Dedifferentiated amniotic fluid mesenchymal stem cell (primary cell): ENCODE results near the gene SMARCAD1.

Source experiments
- DNase-seq: peaks from one replicate; pipeline ENCODE4 v3.0.0-alpha.2; 2016; ENCODE audit errors: extremely low spot score

SMARCAD1 gene, protein sequence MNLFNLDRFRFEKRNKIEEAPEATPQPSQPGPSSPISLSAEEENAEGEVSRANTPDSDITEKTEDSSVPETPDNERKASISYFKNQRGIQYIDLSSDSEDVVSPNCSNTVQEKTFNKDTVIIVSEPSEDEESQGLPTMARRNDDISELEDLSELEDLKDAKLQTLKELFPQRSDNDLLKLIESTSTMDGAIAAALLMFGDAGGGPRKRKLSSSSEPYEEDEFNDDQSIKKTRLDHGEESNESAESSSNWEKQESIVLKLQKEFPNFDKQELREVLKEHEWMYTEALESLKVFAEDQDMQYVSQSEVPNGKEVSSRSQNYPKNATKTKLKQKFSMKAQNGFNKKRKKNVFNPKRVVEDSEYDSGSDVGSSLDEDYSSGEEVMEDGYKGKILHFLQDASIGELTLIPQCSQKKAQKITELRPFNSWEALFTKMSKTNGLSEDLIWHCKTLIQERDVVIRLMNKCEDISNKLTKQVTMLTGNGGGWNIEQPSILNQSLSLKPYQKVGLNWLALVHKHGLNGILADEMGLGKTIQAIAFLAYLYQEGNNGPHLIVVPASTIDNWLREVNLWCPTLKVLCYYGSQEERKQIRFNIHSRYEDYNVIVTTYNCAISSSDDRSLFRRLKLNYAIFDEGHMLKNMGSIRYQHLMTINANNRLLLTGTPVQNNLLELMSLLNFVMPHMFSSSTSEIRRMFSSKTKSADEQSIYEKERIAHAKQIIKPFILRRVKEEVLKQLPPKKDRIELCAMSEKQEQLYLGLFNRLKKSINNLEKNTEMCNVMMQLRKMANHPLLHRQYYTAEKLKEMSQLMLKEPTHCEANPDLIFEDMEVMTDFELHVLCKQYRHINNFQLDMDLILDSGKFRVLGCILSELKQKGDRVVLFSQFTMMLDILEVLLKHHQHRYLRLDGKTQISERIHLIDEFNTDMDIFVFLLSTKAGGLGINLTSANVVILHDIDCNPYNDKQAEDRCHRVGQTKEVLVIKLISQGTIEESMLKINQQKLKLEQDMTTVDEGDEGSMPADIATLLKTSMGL

DNA sequence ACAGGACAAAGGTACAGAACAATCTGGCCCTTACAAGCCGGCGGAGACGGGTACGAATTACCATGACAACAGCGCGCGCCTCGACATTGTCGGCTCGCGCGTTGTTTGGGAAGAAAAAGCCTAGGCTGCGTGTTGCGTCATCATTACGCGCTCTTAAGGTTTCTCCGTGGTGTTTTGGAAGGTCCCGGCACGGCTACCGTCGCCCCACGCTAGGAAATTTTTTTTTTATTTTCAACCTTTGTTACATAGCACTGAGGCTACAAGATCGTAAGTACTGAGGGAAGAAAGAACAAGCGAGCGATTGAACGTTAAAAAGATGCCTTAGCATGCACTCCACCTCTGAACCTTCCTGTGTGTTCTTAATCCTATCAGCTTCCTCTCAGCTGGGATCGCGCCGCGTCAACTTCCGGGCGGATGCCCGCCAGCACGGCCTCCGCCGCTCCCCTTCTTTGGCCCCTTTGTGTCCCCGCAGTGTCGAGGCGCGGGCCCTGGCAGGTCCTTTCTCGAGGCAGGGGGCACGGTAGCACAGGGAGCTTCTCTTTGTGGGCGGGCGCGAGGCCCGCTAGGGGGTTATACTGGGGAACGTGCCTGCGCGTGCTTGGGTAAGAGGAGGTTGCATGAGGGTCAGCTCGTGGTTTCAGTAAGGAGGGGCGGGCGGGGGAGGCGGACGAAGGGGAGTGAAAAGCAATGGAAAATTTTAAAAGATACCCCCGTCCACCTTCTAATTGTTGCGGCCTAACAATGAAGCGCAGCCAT is at the start of gene SMARCAD1:
TSS of gene SMARCAD1 (plus strand) at position 397 of the 756 bp plus-strand sequence. CDS start 530 bp downstream, outside the sequence.
- DNase-seq: peak; percentile 97

DNA sequence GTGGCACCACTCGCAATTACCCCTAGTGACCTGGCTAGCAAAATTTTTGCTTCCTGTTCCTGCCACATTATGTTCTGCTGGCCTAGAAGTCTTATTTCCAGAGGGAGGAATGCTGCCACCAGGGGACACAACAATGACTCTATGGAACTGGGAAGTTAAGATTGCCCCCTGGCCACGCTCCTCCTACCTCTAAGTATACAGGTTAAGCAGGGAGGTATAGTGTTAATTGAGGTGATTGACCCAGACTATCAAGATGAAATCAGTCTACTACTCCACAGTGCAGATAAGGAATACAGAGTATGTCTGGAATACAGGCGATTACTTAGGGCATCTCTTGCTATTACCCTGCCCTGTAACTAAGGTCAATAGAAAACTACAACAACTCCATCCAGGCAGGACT is 48.8 kb upstream of the SMARCAD1 start:
- no peak for DNase-seq

DNA sequence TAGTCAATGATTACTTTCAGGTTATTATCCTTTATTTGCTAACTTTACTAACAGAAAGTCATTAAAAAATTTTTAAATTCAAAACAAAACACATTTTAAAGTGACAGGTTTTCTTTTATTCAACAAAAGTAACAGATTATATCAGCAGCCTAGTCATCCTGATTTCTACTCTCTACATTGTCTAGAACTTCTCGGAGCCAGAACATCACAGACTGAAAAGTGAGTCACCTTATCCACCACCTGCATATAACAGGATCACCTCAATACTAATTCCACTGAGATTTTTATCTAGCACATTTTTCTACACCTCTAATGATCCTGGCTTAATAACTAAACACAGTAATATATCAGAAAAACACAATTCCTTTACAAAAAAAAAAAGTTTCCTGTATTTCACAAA is 47.9 kb upstream of the SMARCAD1 start:
- DNase-seq: no peak

DNA sequence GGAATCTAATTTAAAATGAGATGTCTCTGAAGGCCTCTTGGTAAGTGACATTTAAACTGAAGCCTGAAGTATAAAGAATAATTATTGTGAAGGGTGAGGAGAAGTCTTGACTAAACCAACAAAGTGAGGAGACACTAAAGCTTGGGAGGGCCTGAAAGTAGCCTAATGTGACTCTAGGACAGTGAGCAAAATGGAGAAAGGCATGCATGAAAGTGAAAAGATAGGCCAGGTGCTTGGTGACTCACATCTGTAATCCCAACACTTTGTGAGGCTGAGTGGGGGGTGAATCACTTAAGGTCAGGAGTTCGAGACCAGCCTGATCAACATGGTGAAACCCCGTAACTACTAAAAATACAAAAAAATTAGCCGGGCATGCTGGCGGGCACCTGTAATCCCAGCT is 46.9 kb upstream of the SMARCAD1 start:
- DNase-seq: no peak

DNA sequence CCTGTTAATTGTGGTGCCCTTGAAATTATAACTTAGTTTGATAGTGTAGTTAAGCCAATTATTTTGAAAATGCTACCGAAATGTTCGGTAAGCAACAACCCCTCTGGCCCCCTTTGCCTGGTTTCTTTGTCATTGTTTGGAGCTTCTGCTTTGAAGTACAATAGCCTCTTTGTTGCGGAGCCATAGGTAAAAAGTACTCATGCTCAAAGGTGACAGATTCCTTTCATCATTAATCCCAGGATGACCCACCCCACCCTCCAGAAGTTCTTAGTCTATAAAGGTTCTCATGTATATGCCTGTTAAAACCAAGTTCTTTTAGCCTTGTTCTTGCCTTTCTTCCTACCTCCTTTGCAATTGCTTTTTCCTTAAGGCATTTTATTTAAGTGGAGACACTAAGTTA is 42.4 kb upstream of the SMARCAD1 start:
- no peak for DNase-seq

DNA sequence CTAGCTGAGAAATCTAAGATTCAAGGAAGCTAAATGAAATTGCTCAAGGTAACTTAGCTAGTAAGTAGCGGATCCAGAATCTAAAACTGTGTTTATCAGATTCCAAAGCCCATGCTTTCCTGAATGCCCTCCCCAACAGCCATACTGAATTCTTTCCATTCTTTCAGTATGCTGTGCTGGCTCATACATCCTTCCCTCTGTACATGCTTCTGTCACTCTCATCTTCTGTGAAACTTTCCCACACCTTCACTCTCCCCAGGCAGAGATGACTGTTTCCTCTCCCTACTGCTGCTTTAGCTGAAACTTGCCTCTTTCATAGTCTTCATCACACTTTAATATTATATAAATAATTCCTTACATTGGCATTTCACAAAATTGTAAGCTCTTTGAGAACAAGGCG is 39.3 kb upstream of the SMARCAD1 start:
- DNase-seq: no peak

GRCh38 chr4:94169803-94170372 is 37.8 kb upstream of the SMARCAD1 start:
- no peak for DNase-seq

- no peak for DNase-seq
Observed at GRCh38 chr4:94171616-94172015, 36.0 kb upstream of the SMARCAD1 start.

GRCh38 chr4:94175553-94176261 is 32.0 kb upstream of the SMARCAD1 start:
- no peak for DNase-seq

DNA sequence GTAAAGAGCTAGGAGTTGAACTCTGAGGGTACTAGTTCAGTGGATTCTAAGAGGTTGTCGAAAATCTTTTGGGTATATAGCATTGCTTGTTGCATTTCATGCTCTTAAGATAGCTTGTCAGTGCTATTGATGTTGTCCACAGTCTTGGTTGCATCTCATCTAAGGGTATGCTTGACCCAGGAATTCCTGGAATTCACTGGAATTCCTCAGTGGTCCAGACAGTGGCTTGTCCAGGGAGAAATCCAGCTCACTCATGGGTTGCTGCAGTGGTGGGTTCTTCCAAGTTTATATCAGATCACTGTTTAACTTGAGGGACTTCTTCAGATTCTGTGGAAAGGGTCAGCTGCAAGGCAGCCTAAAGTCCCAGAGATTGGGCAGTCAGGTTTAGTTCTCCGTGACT is 29.8 kb upstream of the SMARCAD1 start:
- no peak for DNase-seq

- DNase-seq: no peak
Observed at GRCh38 chr4:94181815-94182214, 25.9 kb upstream of the SMARCAD1 start.

DNA sequence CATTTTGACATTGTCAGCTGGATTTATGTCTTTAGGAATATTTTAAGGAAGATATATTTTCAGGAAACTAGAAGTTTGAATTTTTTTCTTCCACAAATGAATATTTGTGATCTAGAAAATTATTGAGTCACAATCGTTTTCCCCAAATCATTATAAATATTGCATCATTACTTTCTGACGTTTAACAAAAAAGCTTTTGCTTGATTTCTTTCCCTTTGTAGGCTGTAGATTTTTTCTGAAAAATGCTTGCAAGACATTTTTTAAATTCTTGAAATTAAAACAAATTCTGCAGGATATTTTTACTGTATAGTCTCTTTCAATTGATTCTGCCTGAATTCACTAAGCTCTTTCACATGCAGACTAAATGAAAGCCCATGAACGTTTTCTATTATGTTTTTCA is 4.9 kb upstream of the SMARCAD1 start:
- DNase-seq: no peak

DNA sequence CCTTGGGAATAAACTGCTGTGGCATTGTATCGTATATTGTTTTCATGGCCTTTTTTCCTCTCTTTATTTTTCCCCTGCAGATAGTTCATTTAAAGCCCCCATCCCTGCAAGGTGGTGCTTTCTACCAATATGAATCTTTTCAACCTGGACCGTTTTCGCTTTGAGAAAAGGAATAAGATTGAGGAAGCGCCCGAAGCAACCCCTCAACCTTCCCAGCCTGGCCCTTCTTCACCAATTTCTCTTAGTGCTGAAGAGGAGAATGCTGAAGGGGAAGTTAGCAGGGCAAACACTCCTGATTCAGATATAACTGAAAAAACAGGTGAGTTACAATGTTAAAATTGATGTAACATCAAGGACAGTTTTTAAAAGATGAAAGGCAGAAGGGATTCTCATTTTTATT is 601 bp downstream of the SMARCAD1 start:
- DNase-seq: no peak

GRCh38 chr4:94208918-94209317 is 1.3 kb downstream of the SMARCAD1 start:
- DNase-seq: no peak

DNA sequence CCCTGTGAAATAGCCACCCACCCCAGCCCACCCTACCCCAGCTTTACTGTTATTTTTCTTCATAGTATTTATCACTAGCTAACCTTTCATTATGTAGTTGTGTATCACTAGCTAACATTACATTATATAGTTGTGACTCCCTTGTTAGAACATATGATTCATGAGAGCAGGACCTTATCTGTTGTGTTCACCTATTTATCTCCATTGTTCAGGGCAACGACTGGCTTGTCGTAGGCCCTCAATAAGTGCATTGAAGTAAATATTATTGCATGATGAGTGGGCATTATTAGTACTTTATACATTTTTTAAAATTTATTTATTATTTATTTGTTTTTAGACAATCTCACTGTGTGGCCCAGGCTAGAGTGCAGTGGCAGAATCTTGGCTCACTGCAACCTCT is 4.2 kb downstream of the SMARCAD1 start:
- DNase-seq: no peak

DNA sequence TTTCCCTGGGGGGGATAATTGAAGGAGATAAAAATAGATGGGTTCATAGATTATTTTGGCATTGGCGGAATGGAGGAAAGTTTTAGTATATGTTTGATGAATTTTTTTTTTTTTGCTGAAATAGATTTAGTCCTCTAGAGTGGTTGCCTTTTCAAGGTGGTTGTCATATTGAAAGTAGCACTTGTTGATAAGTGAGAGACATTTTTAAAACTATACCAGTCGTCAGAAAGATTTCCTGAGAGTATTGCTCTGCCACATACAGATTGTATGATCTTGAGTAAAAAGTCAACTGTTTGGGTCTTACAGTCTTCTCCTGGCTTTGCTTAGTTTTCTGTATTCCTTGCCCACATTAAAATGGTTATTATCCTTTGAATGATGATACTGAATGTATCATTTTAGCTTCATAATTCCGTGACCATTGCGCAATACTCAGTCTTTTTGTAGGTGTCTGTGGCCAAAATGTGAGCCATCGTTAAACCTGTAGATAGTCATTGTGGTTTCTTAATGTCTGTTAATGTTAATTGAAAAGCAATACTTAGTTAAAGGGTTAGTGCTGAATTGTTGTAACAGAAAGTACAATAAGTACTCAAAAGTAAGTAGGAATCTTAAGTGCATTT is 7.1 kb downstream of the SMARCAD1 start:
- no peak for DNase-seq

GRCh38 chr4:94216394-94216793 is 8.7 kb downstream of the SMARCAD1 start:
- DNase-seq: no peak

GRCh38 chr4:94219402-94219801 is 11.7 kb downstream of the SMARCAD1 start:
- no peak for DNase-seq

- no peak for DNase-seq
Observed at GRCh38 chr4:94221916-94222315, 14.3 kb downstream of the SMARCAD1 start.

DNA sequence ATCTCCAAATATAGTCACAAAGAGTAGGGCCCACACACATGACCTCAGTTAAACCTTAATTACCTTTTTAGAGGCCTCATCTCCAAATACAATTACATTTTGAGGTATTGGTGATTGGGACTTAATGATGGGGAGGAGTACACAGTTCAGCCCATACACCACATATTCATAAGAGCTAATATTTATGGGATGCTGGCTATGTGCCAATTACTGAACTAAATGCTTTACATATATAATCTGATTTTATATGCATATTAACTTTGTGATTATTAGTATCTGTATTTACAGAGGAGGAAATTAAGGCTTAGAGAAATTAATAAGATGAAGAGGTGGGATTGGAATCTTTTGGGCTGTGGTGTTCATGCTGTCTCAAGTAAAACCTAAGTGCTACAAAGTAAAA is 17.8 kb downstream of the SMARCAD1 start:
- DNase-seq: no peak
